ENCODE measurements around the gene SLC10A7. TPM values are rescaled to one million over a fixed set of nuclear protein-coding genes. Genes with fewer than 3 reads are reported as not detected.

Gene SLC10A7
- total and polyA plus RNA-seq, 2 of the 4 experiments (the other 2 are of a cell fraction): 5.2 to 8.4 TPM

- intact Hi-C loops (cut with micrococcal nuclease): no loop called here
- Histone ChIP-seq H3K4me1 (ENCODE audit: control insufficient read depth, insufficient read depth, low read length) (no peaks in the 10 kb centered on the region), H3K9me1 (ENCODE audit: insufficient read depth, low read length) (no peaks in the 10 kb centered on the region), H2AK9ac (replicated peaks; ENCODE audit: low read depth, low read length, poor library complexity) (no peak overlapping the region), H3K9ac (ENCODE audit: low read depth, low read length) (no peak overlapping the region), H3K18ac (ENCODE audit: low read depth, low read length) (no peak overlapping the region), H3K23ac (ENCODE audit: low read depth, low read length) (no peak overlapping the region), H2AK5ac (ENCODE audit: low read depth, low read length) (no peak overlapping the region), H3K36me3 (ENCODE audit: control insufficient read depth, insufficient read depth, low read length) (no peaks in the 10 kb centered on the region), H3K27me3 (ENCODE audit: control insufficient read depth, insufficient read depth, low read length) (no peaks in the 10 kb centered on the region), H3K14ac (replicated peaks; ENCODE audit: low read depth, low read length) (no peak overlapping the region), H3K4me2 (ENCODE audit: low read depth, low read length) (no peak overlapping the region), H4K5ac (ENCODE audit: low read depth, low read length) (no peak overlapping the region), H2BK5ac (ENCODE audit: low read depth, low read length, poor library complexity, severe bottlenecking) (no peak overlapping the region), H4K20me1 (ENCODE audit: insufficient read depth, low read length) (no peaks in the 10 kb centered on the region), H3K79me1 (ENCODE audit: low read depth in 1 of 2, low read length in 2 of 2) (no peaks in the 10 kb centered on the region; a peak in 1 of 4 replicates), H3K4ac (ENCODE audit: low read depth, low read length) (no peak overlapping the region), H3K56ac (ENCODE audit: extremely low read depth, insufficient read depth, low read length) (no peak overlapping the region), H3K27ac (ENCODE audit: insufficient read depth, low read length) (no peak overlapping the region), H4K8ac (ENCODE audit: low read depth in 2 of 2, low read length in 2 of 2) (no peak overlapping the region), H3K4me3 (ENCODE audit: insufficient read depth, low read depth, low read length) (no peak overlapping the region), H2AFZ (replicated peaks; ENCODE audit: low read length, poor library complexity) (no peak overlapping the region), H2BK20ac (ENCODE audit: low read depth, low read length) (no peak overlapping the region), H2BK120ac (ENCODE audit: low read depth, low read length) (no peak overlapping the region), H2BK15ac (ENCODE audit: low read depth, low read length) (no peak overlapping the region), H3K9me3 (ENCODE audit: control insufficient read depth, insufficient read depth, low read length) (no peaks in the 10 kb centered on the region), H4K91ac (ENCODE audit: insufficient read depth, low read depth, low read length) (no peak overlapping the region)
- BruUV-seq (replicated peaks): no TSS peak
- dilution Hi-C loops (cut with HindIII; ENCODE audit: low sequenced_read_pairs, unreplicated experiment): no loop called here
- WGBS, 2 experiments (ENCODE audit: extremely low coverage in 2 of 2, insufficient read length in 1 of 2): no CpG with 5 or more reads among the region's 3 CpGs
- ATAC-seq (ENCODE audit: low read depth) (no peak), DNase-seq (no peak)
- TF ChIP-seq POLR2A (IDR thresholded peaks at IDR 0.05; ENCODE audit: low read depth, low read length): no peak
- TF ChIP-seq MAFK (IDR thresholded peaks at IDR 0.05; ENCODE audit: low read depth, low read length): no peak
- no peak for TF ChIP-seq RFX5 (IDR thresholded peaks at IDR 0.05; ENCODE audit: low read depth, low read length)
- TF ChIP-seq USF2 (IDR thresholded peaks at IDR 0.05; ENCODE audit: low read depth, low read length): no peak
- TF ChIP-seq FOS (IDR thresholded peaks at IDR 0.05; ENCODE audit: low read depth, low read length): no peak
- TF ChIP-seq MXI1 (IDR thresholded peaks at IDR 0.05; ENCODE audit: borderline replicate concordance, low read depth, low read length): no peak
- TF ChIP-seq CEBPB (IDR thresholded peaks at IDR 0.05; ENCODE audit: low read depth, low read length): no peak
- no peak for TF ChIP-seq SMC3 (IDR thresholded peaks at IDR 0.05; ENCODE audit: low read depth, low read length)
- no peak for TF ChIP-seq MAZ (IDR thresholded peaks at IDR 0.05; ENCODE audit: borderline replicate concordance, low read depth, low read length)
- TF ChIP-seq CTCF (conservative IDR thresholded peaks at IDR 0.05; ENCODE audit: low read depth, low read length): no peak
- TF ChIP-seq RCOR1 (IDR thresholded peaks at IDR 0.05; ENCODE audit: insufficient replicate concordance, low read length): no peak
- TF ChIP-seq RAD21 (IDR thresholded peaks at IDR 0.05; ENCODE audit: low read length): no peak
- TF ChIP-seq CHD1 (IDR thresholded peaks at IDR 0.05; ENCODE audit: low read depth, low read length): no peak
- TF ChIP-seq NFE2L2 (IDR thresholded peaks at IDR 0.05; ENCODE audit: low read depth, low read length): no peak
- TF ChIP-seq BHLHE40 (IDR thresholded peaks at IDR 0.05; ENCODE audit: low read depth, low read length): no peak
- no peak for TF ChIP-seq ELK1 (IDR thresholded peaks at IDR 0.05; ENCODE audit: borderline replicate concordance, low read depth, low read length)
- CTCF ChIA-PET: no interaction called here
- in situ Hi-C loops (cut with MboI; ENCODE audit: low sequenced_read_pairs): no loop called here
- POLR2A ChIA-PET (ENCODE audit: unreplicated experiment): no interaction called here
Observed at GRCh38 chr4:146369446-146369845, 152.3 kb downstream of the SLC10A7 start.
